ENCODE results near the gene ADORA2B. TPM values are rescaled to one million over a fixed set of nuclear protein-coding genes. Genes with fewer than 3 reads are reported as not detected.

Gene ADORA2B
- total RNA-seq, 4 donors from 2014 or later = 41.4 to 68.9 (median 52.0) TPM

DNA sequence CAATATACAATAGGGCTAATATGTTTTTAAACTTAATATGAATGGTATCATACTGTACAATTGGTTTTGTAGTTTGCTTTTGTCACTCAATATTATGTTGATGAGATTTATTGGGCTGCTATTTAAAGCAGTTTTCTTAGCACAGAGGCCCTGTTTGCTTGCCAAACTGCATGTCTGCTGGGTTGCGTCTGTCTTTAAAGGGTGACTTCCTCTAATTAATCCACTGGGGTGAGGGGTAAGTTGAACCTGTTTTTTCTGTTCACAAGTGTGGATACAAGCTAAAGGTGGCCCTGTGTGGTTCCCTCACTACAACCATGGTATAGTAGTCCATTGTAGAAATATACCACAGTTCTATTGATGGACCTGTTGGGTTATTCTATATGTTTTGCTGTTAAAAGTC, 74.4 kb downstream of the ADORA2B start:
- intact Hi-C loops (cut with DNase I; ENCODE audit: low total_unique reads) (no loop called here), in situ Hi-C loops (cut with MboI; ENCODE audit: low pct_ligation_motif_present in 1 of 4, low pct_unique_long_range_greater_than_20kb in 1 of 4, low sequenced_read_pairs in 3 of 4) (loop anchor here in 1 of 4 donors (25.0 kb wide), 1 partner anchor 93 kb away; no protein-coding TSS in a partner anchor)
- no peak for DNase-seq
- Histone ChIP-seq H3K27ac (no peak overlapping the region), H3K9me3 (no peaks in the 10 kb centered on the region), H3K4me1 (peaks cover 0 to 2% (median 0%) of the 10 kb centered on the region in 4 donors), H3K36me3 (peaks cover 0 to 39% (median 0%) of the 10 kb centered on the region in 4 donors), H3K4me3 (no peak overlapping the region), H3K27me3 (no peaks in the 10 kb centered on the region)
- WGBS, 2 donors (ENCODE audit: low coverage in 1 of 2) = 77% methylated on average over 1 of the region's 1 CpG; no CpG with 5 or more reads in 1 of the 2 donors
- TF ChIP-seq POLR2A (IDR thresholded peaks at IDR 0.05) (no peak), EP300 (IDR thresholded peaks at IDR 0.05; ENCODE audit: low read depth) (no peak), POLR2AphosphoS5 (IDR thresholded peaks at IDR 0.05) (no peak)
- TF ChIP-seq, protein P1, sequence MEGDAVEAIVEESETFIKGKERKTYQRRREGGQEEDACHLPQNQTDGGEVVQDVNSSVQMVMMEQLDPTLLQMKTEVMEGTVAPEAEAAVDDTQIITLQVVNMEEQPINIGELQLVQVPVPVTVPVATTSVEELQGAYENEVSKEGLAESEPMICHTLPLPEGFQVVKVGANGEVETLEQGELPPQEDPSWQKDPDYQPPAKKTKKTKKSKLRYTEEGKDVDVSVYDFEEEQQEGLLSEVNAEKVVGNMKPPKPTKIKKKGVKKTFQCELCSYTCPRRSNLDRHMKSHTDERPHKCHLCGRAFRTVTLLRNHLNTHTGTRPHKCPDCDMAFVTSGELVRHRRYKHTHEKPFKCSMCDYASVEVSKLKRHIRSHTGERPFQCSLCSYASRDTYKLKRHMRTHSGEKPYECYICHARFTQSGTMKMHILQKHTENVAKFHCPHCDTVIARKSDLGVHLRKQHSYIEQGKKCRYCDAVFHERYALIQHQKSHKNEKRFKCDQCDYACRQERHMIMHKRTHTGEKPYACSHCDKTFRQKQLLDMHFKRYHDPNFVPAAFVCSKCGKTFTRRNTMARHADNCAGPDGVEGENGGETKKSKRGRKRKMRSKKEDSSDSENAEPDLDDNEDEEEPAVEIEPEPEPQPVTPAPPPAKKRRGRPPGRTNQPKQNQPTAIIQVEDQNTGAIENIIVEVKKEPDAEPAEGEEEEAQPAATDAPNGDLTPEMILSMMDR (IDR thresholded peaks at IDR 0.05) = no peak

DNA sequence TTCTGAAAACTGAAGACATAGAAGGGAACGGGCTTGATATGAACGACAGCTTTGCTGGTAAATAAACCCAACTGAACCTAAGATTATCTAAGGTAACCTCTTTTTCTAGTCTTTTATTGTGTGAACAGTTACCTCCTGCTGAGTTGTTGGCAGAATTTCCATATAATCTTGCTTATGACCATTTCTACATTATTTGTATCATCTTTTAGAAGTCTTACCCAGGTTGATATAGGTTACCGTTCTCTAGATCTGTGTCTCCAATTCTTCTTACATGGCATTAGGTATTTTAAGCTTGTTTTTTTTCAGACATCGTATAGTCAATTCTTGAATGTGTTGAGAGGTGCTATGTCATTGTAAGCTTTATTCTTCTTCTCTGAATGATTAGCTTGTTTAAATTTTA, 79.0 kb downstream of the ADORA2B start:
- TF ChIP-seq POLR2AphosphoS5 (IDR thresholded peaks at IDR 0.05) = no peak
- TF ChIP-seq, protein P1 (IDR thresholded peaks at IDR 0.05) = no peak
- no peak for TF ChIP-seq EP300 (IDR thresholded peaks at IDR 0.05; ENCODE audit: low read depth)
- TF ChIP-seq POLR2A (IDR thresholded peaks at IDR 0.05) = no peak

DNA sequence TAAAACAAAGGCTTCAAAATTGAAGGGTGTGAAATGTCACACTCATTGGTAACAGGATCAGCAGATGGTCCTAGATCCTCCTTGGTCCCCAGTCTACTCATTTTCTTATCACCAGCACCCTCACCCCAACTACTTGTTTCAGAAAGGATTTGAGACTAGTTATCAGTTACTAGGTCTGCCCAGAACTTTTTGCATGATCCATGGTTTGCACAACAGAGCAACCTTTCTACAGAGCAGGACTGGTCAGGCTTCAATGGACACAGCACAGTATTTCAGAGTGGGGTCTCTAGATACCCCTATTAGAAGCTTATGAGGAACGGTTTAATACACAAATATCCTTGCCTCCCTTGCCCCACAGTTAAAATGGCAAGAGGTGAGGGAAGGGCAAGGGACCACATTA, 80.3 kb downstream of the ADORA2B start:
- WGBS, 2 donors (ENCODE audit: low coverage in 1 of 2) = 91 to 100% methylated on average over 1 of the region's 1 CpG
- peaks cover 0 to 64% (median 23%) of the 10 kb centered on the region in 4 donors for H3K36me3 ChIP-seq

More for the DNA sequence above, 79.0 kb downstream of the ADORA2B start:
- 63 to 86% methylated on average over 4 of the region's 4 CpGs for WGBS, 2 donors (ENCODE audit: low coverage in 1 of 2)
- Histone ChIP-seq H3K36me3 (peaks cover 0 to 55% (median 16%) of the 10 kb centered on the region in 4 donors), H3K9me3 (no peaks in the 10 kb centered on the region), H3K4me3 (no peak overlapping the region), H3K27me3 (no peaks in the 10 kb centered on the region), H3K4me1 (peaks cover 0 to 9% (median 0%) of the 10 kb centered on the region in 4 donors), H3K27ac (no peak overlapping the region)
- in situ Hi-C loops (cut with MboI; ENCODE audit: low pct_ligation_motif_present in 1 of 4, low pct_unique_long_range_greater_than_20kb in 1 of 4, low sequenced_read_pairs in 3 of 4) = loop anchor here in 1 of 4 donors (25.0 kb wide), 1 partner anchor 88 kb away; no protein-coding TSS in a partner anchor
- intact Hi-C loops (cut with DNase I; ENCODE audit: low total_unique reads) = no loop called here
- DNase-seq = no peak

More for the DNA sequence above, 80.3 kb downstream of the ADORA2B start:
- in situ Hi-C loops (cut with MboI; ENCODE audit: low pct_ligation_motif_present in 1 of 4, low pct_unique_long_range_greater_than_20kb in 1 of 4, low sequenced_read_pairs in 3 of 4) = loop anchor here in 1 of 4 donors (25.0 kb wide), 1 partner anchor 112 kb away; no protein-coding TSS in a partner anchor
- TF ChIP-seq, protein P1 (IDR thresholded peaks at IDR 0.05) = no peak
- TF ChIP-seq EP300 (IDR thresholded peaks at IDR 0.05; ENCODE audit: low read depth) (no peak), POLR2A (IDR thresholded peaks at IDR 0.05) (no peak), POLR2AphosphoS5 (IDR thresholded peaks at IDR 0.05) (no peak)
- no peak for DNase-seq
- Histone ChIP-seq H3K27ac (no peak overlapping the region), H3K4me3 (no peak overlapping the region), H3K9me3 (no peaks in the 10 kb centered on the region), H3K4me1 (peaks cover 0 to 9% (median 0%) of the 10 kb centered on the region in 4 donors), H3K27me3 (no peaks in the 10 kb centered on the region)
- intact Hi-C loops (cut with DNase I; ENCODE audit: low total_unique reads) = no loop called here

Other genes with a start within 250 kb of the ADORA2B start
- 10 to 100 TPM in 3 of 4 donors, 1 to 10 TPM in 1; 3.2 to 73.7 (median 11.9) TPM for gene ZNF286A, start 245.4 kb upstream of the ADORA2B start, total RNA-seq
- under 1 TPM in 1 of 4 donors, not detected in 3; 0.16 TPM for gene TBC1D26, start 212.8 kb upstream of the ADORA2B start, total RNA-seq
- 10 to 100 TPM in 3 of 4 donors, 1 to 10 TPM in 1; 3.6 to 19.5 (median 18.6) TPM for gene ZSWIM7, start 54.6 kb downstream of the ADORA2B start, total RNA-seq
- 100 to 1,000 TPM in 3 of 4 donors, 10 to 100 TPM in 1; 65.3 to 371 (median 187) TPM for gene TTC19, start 54.7 kb downstream of the ADORA2B start, total RNA-seq